ENCODE measurements around the gene FAM43A.
A peak's percentile ranks its signal among the peaks of the same experiment; 100 is the strongest.

Gene FAM43A, protein sequence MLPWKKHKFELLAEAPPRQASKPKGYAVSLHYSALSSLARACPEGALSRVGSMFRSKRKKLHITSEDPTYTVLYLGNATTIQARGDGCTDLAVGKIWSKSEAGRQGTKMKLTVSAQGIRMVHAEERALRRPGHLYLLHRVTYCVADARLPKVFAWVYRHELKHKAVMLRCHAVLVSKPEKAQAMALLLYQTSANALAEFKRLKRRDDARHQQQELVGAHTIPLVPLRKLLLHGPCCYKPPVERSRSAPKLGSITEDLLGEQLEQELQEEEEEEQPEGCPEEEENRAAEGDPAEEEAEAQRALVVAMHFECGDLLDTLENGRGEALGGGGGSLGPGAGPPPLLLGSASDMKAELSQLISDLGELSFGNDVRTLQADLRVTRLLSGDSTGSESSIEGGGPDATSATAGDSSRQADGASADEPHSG

DNA sequence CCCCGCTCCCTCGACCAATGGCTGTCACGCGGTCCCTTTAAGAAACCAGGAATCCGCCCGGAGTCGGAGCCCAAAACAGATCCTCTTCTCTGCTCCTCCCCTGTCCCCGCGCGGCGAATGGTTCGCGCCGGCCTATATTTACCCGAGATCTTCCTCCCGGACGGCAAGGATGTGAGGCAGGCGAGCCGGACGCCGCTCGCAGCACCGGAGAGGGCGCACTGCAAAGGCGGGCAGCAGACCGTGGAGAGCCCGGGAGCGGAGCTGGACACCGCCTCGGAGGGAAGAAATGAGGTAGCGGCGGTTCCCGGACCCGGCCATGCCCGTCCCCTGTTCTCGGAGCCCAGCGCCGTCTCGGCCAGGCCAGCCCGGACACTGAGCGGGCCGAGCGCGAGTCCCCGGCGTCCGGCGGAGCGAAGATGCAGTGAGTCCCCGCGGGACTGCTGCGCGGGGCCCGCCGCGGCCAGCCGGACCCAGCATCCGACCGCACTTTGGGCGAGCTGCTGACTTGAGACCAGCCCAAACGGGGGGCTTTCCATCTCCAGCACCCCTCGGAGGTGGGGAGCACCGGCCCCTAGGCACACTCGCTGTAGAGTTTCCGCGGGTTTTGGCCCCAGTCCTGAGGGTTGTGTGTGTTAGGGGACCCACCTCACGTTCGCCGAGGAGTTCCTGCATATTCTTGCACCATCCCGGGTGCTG, at the start of gene FAM43A:
Gene FAM43A, plus strand, starts transcription at position 166 of the 696 bp plus-strand sequence. CDS start 944 bp downstream, outside the sequence.
- DNase-seq = peak; percentile 87

DNA sequence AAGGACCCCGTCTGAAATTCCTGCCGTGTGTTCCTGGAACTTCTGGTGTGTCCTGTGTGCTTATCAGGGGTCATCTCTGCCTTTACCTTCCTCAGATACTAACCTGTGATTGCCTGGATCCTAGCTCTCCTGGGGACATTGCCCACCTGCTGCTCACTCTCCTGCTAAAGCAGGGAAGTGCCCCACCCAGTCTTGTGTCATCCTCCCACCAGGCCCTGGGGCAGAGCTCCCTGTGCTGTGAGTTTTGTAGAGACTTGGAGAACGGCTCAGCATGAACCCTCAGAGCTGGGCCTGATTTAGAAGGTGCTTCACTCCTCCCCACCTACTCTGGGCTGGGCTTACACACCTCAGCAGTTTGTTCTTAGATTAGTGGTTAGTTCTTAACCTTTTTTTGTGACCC, 48.6 kb upstream of the FAM43A start:
- no peak for DNase-seq

DNA sequence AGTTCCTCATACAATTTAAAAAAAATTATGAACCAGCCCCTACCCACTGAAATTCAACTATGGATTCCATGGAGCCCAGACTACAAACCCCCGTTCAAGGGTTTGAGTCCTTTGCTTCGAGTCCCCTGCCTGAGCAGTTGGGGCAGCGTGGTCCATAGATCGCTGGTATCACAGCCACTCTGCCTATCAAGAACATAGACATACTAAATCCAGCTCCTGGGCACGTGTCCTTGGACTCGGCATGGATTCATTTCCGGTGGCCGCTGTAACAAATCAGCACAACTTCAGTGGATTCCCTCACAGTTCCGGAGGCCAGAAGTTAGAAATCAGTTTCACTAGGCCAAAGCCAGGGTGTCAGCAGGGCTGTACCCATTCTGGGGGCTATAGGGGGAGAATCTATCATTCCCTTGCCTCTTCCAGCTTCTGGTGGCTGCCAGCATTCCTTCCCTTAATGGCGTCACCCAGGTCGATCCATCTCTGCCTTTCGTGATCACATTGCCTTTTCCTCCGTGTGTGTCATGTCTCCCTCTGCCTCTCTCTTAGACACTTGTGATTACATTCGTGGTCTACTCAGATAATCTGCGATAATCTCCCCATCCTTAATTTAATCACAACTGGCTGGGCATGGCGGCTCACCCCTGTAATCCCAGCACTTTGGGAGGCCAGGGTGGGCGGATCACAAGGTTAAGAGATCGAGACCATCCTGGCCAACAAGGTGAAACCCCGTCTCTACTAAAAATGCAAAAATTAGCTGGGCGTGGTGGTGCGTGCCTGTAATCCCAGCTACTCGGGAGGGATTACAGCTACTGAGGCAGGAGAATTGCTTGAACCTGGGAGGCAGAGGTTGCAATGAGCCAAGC, 47.9 kb upstream of the FAM43A start:
- no peak for DNase-seq

DNA sequence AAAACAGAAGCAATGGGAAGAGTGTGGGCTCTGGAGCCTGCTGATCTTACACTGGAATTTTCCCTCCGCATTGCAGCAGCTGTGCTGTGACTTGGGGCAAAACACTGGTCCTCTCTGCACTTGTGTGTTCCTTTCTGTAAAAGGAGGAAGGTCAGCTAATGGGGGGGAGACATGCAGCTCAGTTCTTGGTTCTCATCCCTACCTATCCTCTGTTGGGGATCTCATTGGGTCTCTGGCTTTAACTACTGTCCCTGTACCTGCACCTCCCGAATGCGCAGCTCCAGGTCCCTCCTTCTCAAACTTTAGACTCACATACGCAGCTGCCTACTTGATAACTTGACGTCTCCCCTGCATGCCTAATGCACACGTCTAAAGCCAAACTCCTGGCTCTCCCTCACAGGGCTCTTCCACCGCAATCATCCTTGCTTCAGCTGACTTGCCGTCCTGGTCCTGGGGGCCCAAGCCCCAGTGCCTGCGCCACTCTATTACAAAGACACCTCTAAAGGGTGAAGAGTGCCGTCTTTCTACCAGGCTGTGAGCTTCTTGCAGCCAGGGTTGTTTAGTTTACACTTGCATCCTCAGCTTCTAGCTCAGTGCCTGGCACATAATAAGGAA, 46.6 kb upstream of the FAM43A start:
- no peak for DNase-seq

DNA sequence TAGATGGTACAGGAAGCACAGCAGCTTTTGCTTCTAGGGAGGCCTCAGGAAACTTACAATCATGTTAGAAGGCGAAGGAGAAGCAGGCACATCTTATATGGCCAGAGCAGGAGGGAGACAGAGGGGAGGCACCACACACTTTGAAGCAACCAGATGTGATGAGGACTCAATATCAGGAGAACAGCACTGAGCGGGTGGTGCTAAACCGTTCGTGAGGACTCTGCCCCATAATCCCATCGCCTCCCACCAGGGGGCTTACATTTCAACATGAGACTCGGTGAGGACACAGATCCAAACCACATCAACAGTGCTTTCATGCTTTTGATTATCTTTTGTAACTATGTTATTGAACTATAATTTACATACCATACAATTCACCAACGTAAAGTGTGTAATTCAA, 44.9 kb upstream of the FAM43A start:
- DNase-seq = peak; percentile 35

DNA sequence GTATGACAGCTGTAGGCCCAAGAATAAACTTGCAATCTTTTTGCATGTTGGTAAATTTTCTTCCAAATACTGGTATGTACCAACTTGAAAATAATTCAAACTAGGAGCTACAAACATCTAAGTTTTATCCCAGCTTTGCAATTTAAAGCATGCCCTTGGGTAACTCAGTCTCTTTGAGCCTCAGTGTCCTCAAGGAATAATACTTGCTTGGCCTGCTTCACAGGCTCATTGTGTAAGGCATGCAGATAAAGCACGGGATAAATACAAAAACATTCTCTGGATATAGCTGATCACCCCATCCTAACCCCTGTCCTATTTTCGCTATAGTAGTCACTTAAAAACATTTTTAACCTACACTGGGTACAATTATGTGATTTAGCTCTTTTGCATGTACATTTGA, 42.9 kb upstream of the FAM43A start:
- DNase-seq = no peak

DNA sequence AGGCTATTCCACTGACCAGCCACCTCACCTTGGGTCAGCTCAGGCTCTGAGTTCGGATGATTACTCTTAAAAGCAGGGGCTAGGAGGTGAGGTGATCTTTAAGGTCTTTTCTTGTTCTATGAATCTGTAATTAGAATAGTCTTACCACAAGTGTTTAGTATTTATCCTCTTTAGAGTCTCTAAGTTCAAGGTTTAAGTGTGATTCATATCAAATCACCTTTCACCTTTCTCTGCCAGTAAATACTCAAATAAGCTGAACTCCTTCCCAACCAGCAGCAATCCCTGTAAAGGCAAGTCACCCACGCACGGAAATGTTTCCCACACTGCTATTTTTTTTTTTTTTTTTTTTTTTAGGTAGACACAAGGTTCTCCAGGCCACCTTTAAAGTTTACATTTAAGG, 37.9 kb upstream of the FAM43A start:
- no peak for DNase-seq

DNA sequence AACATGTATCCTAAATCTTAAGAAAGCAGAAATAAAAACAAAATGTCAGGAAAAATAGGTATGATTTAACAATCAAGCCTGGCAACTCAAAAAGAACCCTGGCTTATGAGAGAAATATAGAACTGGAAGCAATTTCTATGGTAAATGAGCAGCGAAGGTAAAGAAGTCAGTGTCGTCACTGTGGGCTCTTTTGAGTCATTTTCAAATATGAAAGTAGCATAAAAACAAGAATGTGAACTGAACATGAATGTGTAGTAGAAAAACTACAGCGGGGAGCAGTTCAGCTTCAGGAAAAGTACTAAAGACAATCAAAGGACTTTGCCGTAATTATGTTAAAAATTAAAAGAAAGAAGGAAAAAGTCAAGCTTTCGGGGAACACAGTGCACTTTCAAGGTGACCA, 31.2 kb upstream of the FAM43A start:
- no peak for DNase-seq

DNA sequence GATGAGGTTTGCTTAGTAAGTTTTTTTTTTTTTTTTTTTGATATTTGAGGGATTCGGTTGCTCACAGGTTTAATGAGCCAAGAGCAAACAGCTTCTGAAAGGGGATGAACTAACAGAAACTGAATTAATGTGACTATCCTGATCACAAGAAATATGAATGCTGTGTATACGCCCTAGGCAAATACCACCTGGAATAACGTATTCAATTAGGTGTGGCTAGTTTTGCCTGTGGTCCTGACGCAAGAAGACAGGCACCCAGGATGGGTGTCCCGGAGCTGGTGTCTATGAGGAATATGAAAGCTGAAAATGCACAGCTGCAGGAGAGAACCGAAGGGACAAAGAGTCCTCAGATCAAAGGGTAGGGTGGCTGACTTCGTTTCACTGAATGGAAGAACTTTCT, 28.2 kb upstream of the FAM43A start:
- no peak for DNase-seq

DNA sequence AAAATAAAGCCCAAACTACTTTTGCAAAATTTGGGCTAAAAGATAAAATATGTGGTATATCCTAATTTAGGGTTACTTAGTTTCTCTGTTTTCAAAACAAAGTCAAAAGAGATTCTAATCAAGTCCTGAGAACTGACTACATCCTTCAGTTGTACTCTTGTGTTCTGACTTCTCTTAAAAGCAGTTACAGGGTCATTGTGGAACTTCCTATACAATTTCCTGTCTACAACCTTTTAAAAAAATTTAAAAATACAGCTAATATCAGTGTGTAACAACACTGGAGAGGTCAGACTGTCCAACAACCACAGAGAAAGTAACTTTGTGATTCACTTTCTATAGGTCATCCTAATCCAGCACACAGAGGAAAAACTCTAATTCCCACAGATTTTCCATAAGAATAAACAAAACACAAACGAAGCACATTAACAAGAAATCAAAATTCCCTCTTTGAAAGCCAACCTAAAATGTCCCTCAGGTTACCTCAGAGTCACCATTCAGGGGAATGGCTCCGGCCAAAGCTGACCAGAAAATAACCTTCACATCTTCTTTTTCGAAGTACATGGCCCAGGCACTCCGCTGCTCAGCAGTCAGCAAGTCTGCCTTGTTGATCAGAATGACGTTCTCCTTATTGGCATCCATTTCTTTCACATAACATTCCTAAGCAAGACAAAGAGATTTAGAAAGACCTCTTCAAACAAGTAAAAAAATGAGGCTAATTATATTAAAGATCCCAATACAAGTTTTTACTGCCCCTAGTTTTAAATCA, 27.0 kb upstream of the FAM43A start:
- no peak for DNase-seq

DNA sequence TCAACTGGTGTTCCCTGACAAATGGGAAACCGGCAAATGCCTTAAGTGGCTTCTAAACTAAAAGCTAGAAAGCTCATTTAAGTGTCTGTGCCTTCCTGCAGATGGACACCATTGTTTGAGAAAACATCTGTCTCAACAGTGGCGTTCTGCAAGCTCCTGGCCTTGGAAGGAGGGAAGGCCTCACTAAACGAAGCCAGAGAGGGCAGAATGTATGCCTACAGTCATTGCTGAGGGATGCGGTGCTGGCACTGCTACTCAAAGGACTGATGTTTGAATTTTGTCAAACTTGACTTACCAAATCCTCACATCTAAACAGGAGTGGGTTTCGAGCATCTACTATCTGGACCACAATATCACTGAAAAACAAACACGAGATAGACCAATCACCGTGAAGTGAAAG, 25.9 kb upstream of the FAM43A start:
- no peak for DNase-seq

DNA sequence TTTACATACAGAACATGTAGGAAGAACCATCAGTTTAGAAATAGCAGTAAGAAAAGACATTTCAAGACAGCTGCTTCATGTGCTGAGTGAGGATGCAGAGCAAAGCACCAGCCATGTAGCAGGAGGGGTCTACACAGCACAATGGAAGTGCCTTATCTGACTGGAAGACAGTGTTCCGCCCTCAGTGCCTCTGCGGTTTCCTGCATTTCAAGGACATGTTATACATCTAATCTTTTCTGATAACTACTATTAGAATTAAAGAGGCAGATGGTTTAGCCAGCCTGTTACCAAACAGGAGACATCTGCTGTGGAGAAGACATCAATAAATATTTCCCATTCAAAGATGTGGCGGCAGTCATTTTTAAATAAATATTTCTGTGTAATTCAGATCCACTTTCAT, 24.3 kb upstream of the FAM43A start:
- no peak for DNase-seq

DNA sequence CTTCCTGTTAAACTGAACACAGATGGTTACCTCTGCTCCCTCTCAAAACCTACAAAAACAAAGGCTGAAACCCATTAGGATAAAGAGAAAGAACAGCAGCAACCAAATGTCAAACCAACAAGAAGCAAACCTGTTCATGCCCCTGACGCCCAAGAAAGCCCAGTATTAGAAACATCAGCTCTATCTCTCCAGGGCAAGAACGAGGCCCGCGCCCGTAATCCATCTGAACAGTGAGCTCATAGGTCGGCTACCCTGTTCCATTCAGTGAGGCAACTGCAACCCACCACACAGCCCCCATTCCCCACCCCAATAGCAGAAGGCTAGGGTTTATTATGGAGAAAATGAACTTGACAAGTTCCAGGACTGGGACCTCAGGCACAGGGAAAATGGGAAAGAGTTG, 23.7 kb upstream of the FAM43A start:
- DNase-seq = no peak

DNA sequence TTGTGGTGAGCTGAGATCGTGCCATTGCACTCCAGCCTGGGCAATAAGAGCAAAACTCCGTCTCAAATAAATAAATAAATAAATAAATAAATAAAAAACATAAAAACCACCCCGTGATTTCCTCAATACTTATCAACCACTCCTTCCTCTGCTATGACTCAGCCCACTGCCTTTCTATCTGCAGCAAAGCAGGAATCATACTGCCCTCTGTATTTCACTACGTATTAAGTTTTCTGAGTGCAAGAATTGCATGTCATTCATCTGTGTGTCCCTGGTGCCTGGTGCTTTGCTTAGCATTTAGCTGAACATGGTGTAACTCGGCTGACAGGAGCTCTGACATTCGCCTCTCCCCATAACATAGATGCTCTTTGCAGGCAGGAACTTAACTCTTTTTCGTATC, 20.8 kb upstream of the FAM43A start:
- no peak for DNase-seq

DNA sequence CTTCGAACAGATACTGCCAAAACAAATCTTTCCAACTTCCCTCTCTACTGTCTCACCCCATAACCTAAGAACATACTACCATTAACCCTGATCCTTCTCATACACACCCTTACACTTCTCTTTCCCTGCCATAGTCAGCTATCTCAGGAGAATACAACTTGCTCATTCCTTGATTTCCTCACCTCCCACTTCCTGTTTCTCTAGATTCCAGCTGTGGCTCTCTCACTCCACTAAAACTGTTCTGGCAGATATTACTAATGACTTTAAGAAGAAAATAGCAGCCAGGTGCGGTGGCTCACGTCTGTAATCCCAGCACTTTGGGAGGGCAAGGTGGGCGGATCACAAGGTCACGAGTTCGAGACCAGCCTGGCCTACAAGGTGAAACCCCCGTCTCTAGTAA, 18.3 kb upstream of the FAM43A start:
- no peak for DNase-seq

DNA sequence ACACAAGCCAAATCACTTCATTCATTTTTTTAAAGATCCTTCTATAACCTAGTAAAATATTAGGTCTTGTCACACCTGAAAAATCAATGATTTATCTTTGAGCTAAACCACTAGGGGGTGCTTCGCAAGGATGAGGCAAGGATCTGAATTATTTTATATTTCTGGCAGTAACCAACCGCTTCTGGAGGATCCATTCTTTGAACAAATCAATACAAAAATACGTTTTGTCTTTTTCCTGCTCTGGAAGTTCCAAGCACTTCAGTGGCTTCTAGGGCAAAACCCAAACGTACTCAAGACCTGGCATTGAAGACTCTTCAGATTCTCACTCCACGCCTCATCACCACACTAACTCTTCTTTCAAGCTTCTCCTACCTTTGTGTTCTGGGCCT, 14.2 kb upstream of the FAM43A start:
- peak; percentile 70 for DNase-seq

DNA sequence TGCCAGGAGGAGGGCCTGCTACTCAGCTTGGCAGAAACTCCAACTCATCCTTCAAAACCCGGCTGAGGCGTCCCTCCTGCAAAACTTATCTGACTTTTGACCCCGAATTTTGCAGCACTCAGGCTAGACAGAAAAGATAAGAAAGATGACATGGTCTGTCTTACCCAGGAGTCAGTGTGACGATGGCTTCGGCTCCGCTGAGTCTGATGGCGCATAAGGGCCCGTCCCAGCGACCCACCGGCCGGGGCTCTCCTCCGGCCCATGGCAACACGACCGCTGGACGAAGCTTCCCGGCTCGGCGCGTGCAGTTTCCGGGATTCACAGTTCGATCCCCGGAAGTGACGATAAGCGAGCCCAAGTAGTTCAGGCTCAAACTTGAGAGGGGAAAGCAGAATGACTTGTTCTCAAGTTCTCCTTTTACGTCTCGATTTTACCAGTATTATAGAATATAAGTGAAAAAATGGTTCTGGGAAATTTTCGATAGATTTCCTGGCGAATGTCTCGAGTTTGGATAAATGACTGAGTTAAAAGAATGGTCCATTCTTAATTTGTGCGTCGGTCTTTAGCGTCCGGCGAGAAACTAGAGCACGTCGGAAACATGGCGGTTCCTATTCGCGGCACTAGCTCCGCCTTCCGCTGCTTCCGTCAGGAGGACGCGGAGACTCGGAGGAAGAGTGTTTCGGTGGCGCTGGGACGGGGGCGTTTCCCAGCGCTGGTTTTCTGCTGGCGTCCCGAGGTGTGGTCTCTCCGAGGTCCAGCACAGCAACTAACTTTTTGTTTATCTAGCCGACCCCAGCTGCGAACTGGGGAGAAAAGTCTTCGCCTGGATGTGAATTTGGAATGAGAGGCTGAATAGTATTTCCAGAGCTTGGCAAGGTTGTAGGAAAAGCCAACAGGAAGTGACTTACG, 13.5 kb upstream of the FAM43A start, which contains the start of gene LSG1:
Gene LSG1, minus strand, starts transcription at position 292 of the 909 bp plus-strand sequence. Its CDS starts 29 bp downstream, at position 263.
- peak; percentile 93 for DNase-seq

DNA sequence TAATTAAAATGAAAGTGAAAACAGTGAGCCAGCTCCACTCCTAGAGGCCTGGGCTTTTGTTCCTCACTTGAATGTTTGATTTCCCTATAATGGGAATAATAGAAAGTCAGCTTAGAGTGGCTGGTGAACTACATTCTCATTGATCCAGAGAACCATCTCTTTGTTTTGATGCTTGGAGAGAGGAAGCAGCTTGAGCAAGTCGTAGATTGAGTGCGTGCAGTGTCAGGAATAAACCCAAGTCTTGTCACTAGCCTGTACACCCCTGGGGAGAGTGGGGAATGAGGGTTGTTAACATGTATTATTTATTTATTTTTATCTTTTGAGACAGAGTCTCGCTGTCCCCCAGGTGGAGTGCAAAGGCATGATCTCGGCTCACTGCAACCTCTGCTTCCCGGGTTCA, 12.8 kb upstream of the FAM43A start:
- no peak for DNase-seq

DNA sequence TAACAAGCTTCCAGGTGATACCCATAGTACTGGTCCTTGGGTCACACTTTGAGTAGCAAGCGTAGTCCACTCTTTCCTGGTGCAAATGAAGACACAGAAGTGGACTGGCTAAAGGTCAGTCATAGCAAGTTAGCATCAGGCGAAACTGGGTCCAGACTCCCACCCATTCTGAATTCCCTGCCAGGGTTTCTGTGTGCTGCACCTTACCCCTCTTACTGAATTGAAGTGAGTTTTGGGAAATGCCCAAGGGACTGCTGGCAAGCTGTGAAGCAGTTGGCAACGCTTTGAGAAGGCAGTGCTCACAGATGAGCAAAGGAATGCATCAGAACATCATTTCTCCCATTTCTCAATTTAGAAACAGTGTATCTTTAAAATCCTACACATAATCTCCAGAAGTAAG, 11.9 kb upstream of the FAM43A start:
- no peak for DNase-seq

DNA sequence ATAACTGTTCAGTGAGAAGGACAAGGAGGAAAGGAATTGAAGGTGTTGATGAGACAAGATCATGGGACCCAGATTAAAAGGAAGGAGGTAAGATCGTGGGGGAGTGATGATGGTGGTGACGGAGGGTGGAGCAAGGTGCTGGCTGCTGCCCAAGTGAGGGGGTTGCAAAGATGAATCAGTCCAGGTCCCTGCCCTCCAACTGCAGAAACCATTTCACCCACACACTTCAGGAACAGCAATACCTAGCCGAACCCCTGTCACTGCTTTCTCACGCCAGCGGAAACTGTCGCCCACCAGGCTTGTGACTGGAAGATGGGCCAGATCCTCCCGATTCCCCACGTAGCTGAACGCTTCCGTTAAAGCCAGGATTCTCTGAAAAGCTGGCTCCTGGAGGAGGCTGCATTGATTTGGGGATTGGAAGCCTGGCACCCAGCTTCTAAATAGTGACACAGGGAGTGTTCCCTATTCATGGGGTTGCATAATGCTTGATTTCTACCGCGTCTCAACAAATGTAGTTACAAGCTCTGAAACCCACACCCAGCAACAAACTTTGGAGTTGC, 10.5 kb upstream of the FAM43A start:
- DNase-seq = no peak

DNA sequence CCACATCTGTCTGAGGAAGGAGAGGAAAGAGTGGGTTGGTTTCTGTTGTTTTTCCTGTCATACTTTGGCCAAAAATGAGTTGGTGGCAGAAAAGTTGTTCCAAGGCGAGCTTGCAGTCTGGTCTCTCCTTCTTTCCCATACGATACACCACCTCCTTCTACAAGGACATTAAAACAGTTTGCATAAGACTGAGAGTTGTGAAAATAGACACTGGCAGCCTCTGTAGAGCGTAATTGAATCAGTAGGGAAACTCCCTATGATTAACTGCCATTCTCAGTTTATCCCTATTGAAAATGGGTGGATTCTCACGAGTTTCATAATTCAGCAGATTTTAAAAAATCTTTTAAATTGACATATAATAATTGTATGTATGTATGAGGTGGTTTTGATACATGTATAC, 10.0 kb upstream of the FAM43A start:
- no peak for DNase-seq

Data from CD4-positive, alpha-beta T cell treated with Interleukin-21 for 1 hour (primary cell).